GM12878 (cell line): ENCODE measurements around the gene C12orf56. TPM values are rescaled to one million over a fixed set of nuclear protein-coding genes. Genes with fewer than 3 reads are reported as not detected.

Source experiments
- ATAC-seq: fragments of 200-7000 bp; cut with Tn5 transposase; 3 replicates; pipeline ENCODE4 v1.9.1; 2020; ENCODE audit warnings: mild to moderate bottlenecking, moderate library complexity
- BruUV-seq: library from RNA; stranded (reverse); fragments of 400-500 nt; replicated peaks from 2 replicates; lab custom pipeline; 2021; lab: Mats Ljungman, UMichigan
- CTCF ChIA-PET: fragments of 300-600 bp; sonication (Branson Sonifier 250); formaldehyde crosslinking; extraction: SDS; loops from one replicate; lab custom pipeline; 2021; ENCODE audit warnings: inconsistent platforms; lab: Yijun Ruan, JAX
- POLR2A ChIA-PET: fragments of 350-600 bp; formaldehyde crosslinking; extraction: SDS; loops from one replicate; lab custom pipeline; 2021; ENCODE audit warnings: inconsistent platforms; lab: Charles Lee
- RAD21 ChIA-PET: fragments of 300-600 bp; sonication (Branson Sonifier 250); formaldehyde crosslinking; loops from one replicate; lab custom pipeline; 2023; ENCODE audit warnings: antibody characterized with exemption; ENCODE audit not compliant: unreplicated experiment; lab: Charles Lee
- SMC1A ChIA-PET: fragments of 300-600 bp; sonication (Branson Sonifier 250); formaldehyde crosslinking; loops from one replicate; lab custom pipeline; 2023; ENCODE audit not compliant: unreplicated experiment, uncharacterized antibody; lab: Charles Lee
- DNase-seq: peaks from one replicate; pipeline ENCODE4 v3.0.0-alpha.2; 2011; ENCODE audit warnings: low read depth, low spot score
- FAIRE-seq: peaks from 3 replicates; lab custom pipeline; 2011; peaks lifted over from hg19 to GRCh38; lab: Jason Lieb, UNC
- H2AFZ ChIP-seq: 2 replicates; pipeline ENCODE4 v1.6.0; 2011; ENCODE audit warnings: low read depth, low read length, control low read depth; ENCODE audit not compliant: control insufficient read depth
- H3K27ac ChIP-seq: 2 replicates; pipeline ENCODE4 v1.5.1; 2011; ENCODE audit warnings: control low read depth; ENCODE audit not compliant: control insufficient read depth, insufficient read depth
- H3K27me3 ChIP-seq, 2 experiments: replicated peaks in 1 of 2; 2 replicates each; pipeline versions ENCODE4 v1.6.0 to v1.6.1; 2011; ENCODE audit warnings: low read length in 1 of 2; ENCODE audit not compliant: control insufficient read depth in 2 of 2, insufficient read depth in 2 of 2
- H3K36me3 ChIP-seq, 2 experiments: 2 replicates each; pipeline ENCODE4 v1.5.1; 2011; ENCODE audit warnings: low read length in 1 of 2; ENCODE audit not compliant: control insufficient read depth in 2 of 2, insufficient read depth in 2 of 2
- H3K4me1 ChIP-seq: 2 replicates; pipeline ENCODE4 v1.6.1; 2011; ENCODE audit warnings: mild to moderate bottlenecking, low read length, moderate library complexity, mixed read lengths; ENCODE audit not compliant: control insufficient read depth, insufficient read depth
- H3K4me2 ChIP-seq: 2 replicates; pipeline ENCODE4 v1.6.0; 2011; ENCODE audit warnings: control low read depth; ENCODE audit not compliant: control insufficient read depth, insufficient read depth
- H3K4me3 ChIP-seq: fragments of 200-600 bp; sonication (generic); 2 replicates; pipeline ENCODE4 v1.5.1; 2016
- H3K79me2 ChIP-seq: 2 replicates; pipeline ENCODE4 v1.6.0; 2011; ENCODE audit warnings: low read length; ENCODE audit not compliant: control insufficient read depth, insufficient read depth
- H3K9ac ChIP-seq: 2 replicates; pipeline ENCODE4 v1.8.0; 2011; ENCODE audit warnings: low read length, control low read depth, mixed read lengths; ENCODE audit not compliant: control insufficient read depth, insufficient read depth
- H3K9me3 ChIP-seq: replicated peaks from 3 replicates; pipeline ENCODE4 v1.5.1; 2011; ENCODE audit warnings: mild to moderate bottlenecking, low read length; ENCODE audit not compliant: control insufficient read depth, insufficient read depth
- H4K20me1 ChIP-seq: 2 replicates; pipeline ENCODE4 v1.6.0; 2011; ENCODE audit not compliant: control insufficient read depth, insufficient read depth
- ASH2L ChIP-seq: fragments of 300-600, 200-600 bp; sonication (generic); IDR thresholded peaks from 2 replicates; pipeline ENCODE4 v1.6.1; 2017; ENCODE audit warnings: low read depth, mild to moderate bottlenecking, borderline replicate concordance
- BACH1 ChIP-seq: fragments of 450-650 bp; IDR thresholded peaks from 2 replicates; pipeline ENCODE4 v1.6.1; 2017; ENCODE audit warnings: mild to moderate bottlenecking, borderline replicate concordance
- BMI1 ChIP-seq: fragments of 450-650 bp; IDR thresholded peaks from 2 replicates; pipeline ENCODE4 v1.6.1; 2016; ENCODE audit warnings: mild to moderate bottlenecking, moderate library complexity, borderline replicate concordance
- BRCA1 ChIP-seq: IDR thresholded peaks from 2 replicates; pipeline ENCODE4 v1.6.1; 2011; ENCODE audit warnings: low read depth, low read length, improper control_type of control experiment
- CBX5 ChIP-seq: sonication (generic); IDR thresholded peaks from 2 replicates; pipeline ENCODE4 v1.6.1; 2016; ENCODE audit warnings: low read depth, moderate library complexity, mild to moderate bottlenecking, inconsistent platforms
- GABPA ChIP-seq: IDR thresholded peaks from 2 replicates; pipeline ENCODE4 v1.6.1; 2014; ENCODE audit warnings: antibody characterized with exemption, low read depth, mild to moderate bottlenecking, inconsistent platforms
- HDGF ChIP-seq: fragments of 450-650 bp; IDR thresholded peaks from 2 replicates; pipeline ENCODE4 v1.6.1; 2016; ENCODE audit warnings: antibody characterized with exemption
- PKNOX1 ChIP-seq: fragments of 450-650 bp; IDR thresholded peaks from 2 replicates; pipeline ENCODE4 v1.6.1; 2016; ENCODE audit warnings: mild to moderate bottlenecking
- RELB ChIP-seq: fragments of 450-650 bp; IDR thresholded peaks from 2 replicates; pipeline ENCODE4 v1.6.1; 2017; ENCODE audit warnings: low read depth, mild to moderate bottlenecking, moderate library complexity
- SIN3A ChIP-seq: IDR thresholded peaks from 2 replicates; pipeline ENCODE4 v1.6.1; 2012; ENCODE audit warnings: low read depth, low read length, improper control_type of control experiment
- SPI1 ChIP-seq: IDR thresholded peaks from 2 replicates; pipeline ENCODE4 v1.6.1; 2011; ENCODE audit warnings: low read depth, mild to moderate bottlenecking, low read length, moderate library complexity, borderline replicate concordance; ENCODE audit not compliant: insufficient read depth
- SUPT20H ChIP-seq: IDR thresholded peaks from 2 replicates; pipeline ENCODE4 v1.6.1; 2011; ENCODE audit warnings: low read depth, mild to moderate bottlenecking, low read length, moderate library complexity, borderline replicate concordance; ENCODE audit not compliant: control insufficient read depth
- TAF1 ChIP-seq: IDR thresholded peaks from 2 replicates; pipeline ENCODE4 v1.6.1; 2011; ENCODE audit warnings: mild to moderate bottlenecking, low read depth, low read length, borderline replicate concordance
- ZNF217 ChIP-seq: fragments of 450-650 bp; IDR thresholded peaks from 2 replicates; pipeline ENCODE4 v1.6.1; 2017; ENCODE audit warnings: antibody characterized with exemption, mild to moderate bottlenecking
- WGBS: methylation state at CpG from one replicate; pipeline ENCODE4 v1.1.6; 2016; ENCODE audit warnings: low lambda C conversion rate; ENCODE audit not compliant: insufficient replicate concordance, insufficient coverage; ENCODE audit errors: missing lambda C conversion rate; 5-methylcytosine and 5-hydroxymethylcytosine counted together
- in situ Hi-C: fragments of 300-500 bp; cut with MboI; formaldehyde crosslinking; loops from 9 replicates; pipeline ENCODE4 v1.14.3; 2018; ENCODE audit warnings: mixed read lengths
- intact Hi-C: fragments of 100-400 bp; cut with micrococcal nuclease; formaldehyde crosslinking; loops from one replicate; pipeline ENCODE4 v1.14.2; 2022; ENCODE audit not compliant: unreplicated experiment
- polyA plus RNA-seq, 11 experiments: library from polyadenylated mRNA; depleted of rRNA in 4 of 11; unstranded in 6 of 11; stranded (reverse) in 5 of 11; fragments of >200 nt; fragmentation: Nextera tagmentation in 4 of 11; fragmentation: Illumina TruSeq in 1 of 11; extraction: Ambion mirVana in 4 of 11; extraction: Trizol in 1 of 11; gene quantifications; 1 replicate in 1 of 11; 2 replicates in 10 of 11; pipeline versions ENCODE4 v1.2.1 to v1.2.3, GENCODE V29; 2011 to 2016; ENCODE audit warnings: inconsistent platforms in 2 of 11, missing spikeins in 2 of 11, low read depth in 1 of 11
- total RNA-seq, 4 experiments: library from RNA; depleted of rRNA in 3 of 4; stranded (reverse); fragments of >200 nt in 3 of 4; fragmentation: Illumina TruSeq in 1 of 4; extraction: Trizol in 1 of 4; gene quantifications; 2 replicates each; pipeline versions ENCODE4 v1.2.1 to v1.2.3, GENCODE V29; 2013 to 2021

Gene C12orf56
- total and polyA plus RNA-seq, 10 of the 15 experiments (the other 5 are each of a cell fraction or from before 2014, with no cell fraction given): not detected

GRCh38 chr12:64252681-64253080 lies 137.9 kb downstream of the C12orf56 start:
- ChIA-PET SMC1A (no interaction called here), POLR2A (no interaction called here), CTCF (no interaction called here), RAD21 (interaction anchor here (1.3 kb wide), 1 partner anchor 408 kb away, joined by 3 read pairs; the partner anchor contains the start of gene SRGAP1)
- H3K9me3 ChIP-seq: no peaks in the 10 kb centered on the region
- DNase-seq: no peak
- no peaks in the 10 kb centered on the region for H3K36me3 ChIP-seq
- ATAC-seq: no peak
- no peak overlapping the region for H3K9ac ChIP-seq
- no peak overlapping the region for H3K4me2 ChIP-seq
- no peak overlapping the region for H3K4me3 ChIP-seq
- intact Hi-C loops: loop anchor here (10.0 kb wide), 1 partner anchor 838 kb away; no protein-coding TSS in a partner anchor
- H2AFZ ChIP-seq: no peak overlapping the region
- 29% methylated on average over 3 of the region's 3 CpGs for WGBS
- no TSS peak for BruUV-seq
- in situ Hi-C loops: loop anchor here (5.0 to 25.0 kb wide), 3 partner anchors 410 to 1140 kb away; partner anchors contain the start of gene SRGAP1
- no peaks in the 10 kb centered on the region for H3K4me1 ChIP-seq
- no peak for FAIRE-seq
- no peak overlapping the region for H3K27ac ChIP-seq
- H3K79me2 ChIP-seq: no peaks in the 10 kb centered on the region
- H4K20me1 ChIP-seq: no peaks in the 10 kb centered on the region
- TF ChIP-seq BRCA1 (no peak), BMI1 (no peak), ZNF217 (no peak), GABPA (no peak)
- no peaks in the 10 kb centered on the region for H3K27me3 ChIP-seq

- no peak overlapping the region for H3K9ac ChIP-seq
- 46% methylated on average over 4 of the region's 4 CpGs for WGBS
- H3K79me2 ChIP-seq: no peaks in the 10 kb centered on the region
- no peak for ATAC-seq
- TF ChIP-seq ASH2L (no peak), SIN3A (no peak), SUPT20H (no peak), TAF1 (no peak), PKNOX1 (no peak), CBX5 (no peak), SPI1 (no peak), RELB (no peak), HDGF (no peak), BACH1 (no peak)
- ChIA-PET CTCF (interaction anchor here (0.6 to 1.6 kb wide), 3 partner anchors 220 to 417 kb away, joined by 3 to 5 read pairs (median 5); partner anchors contain the start of gene SRGAP1), SMC1A (interaction anchor here (0.6 to 2.1 kb wide), 2 partner anchors 11 to 16 kb away, joined by 3 to 6 read pairs; no protein-coding TSS in a partner anchor), POLR2A (interaction anchor here (1.2 kb wide), 1 partner anchor 28 kb away, joined by 4 read pairs; no protein-coding TSS in a partner anchor), RAD21 (no interaction called here)
- H2AFZ ChIP-seq: no peak overlapping the region
- no peaks in the 10 kb centered on the region for H3K4me1 ChIP-seq
- H3K4me3 ChIP-seq: no peak overlapping the region
- H3K36me3 ChIP-seq: no peaks in the 10 kb centered on the region
- BruUV-seq: no TSS peak
- H3K9me3 ChIP-seq: no peaks in the 10 kb centered on the region
- intact Hi-C loops (no loop called here), in situ Hi-C loops (no loop called here)
- H3K4me2 ChIP-seq: no peak overlapping the region
- H3K27me3 ChIP-seq: no peaks in the 10 kb centered on the region
- no peak for DNase-seq
- FAIRE-seq: no peak
- no peak overlapping the region for H3K27ac ChIP-seq
- no peaks in the 10 kb centered on the region for H4K20me1 ChIP-seq
Observed at GRCh38 chr12:64243809-64244208, 146.7 kb downstream of the C12orf56 start.
